Activated CD8-positive, alpha-beta memory T cell treated with anti-CD3 and anti-CD28 coated beads for 4 hours (primary cell): Measurements from ENCODE around the gene CNOT6.
"Not testable (repeated sequence)": the region's sequence is repeated elsewhere in the genome, so short reads cannot be mapped to it uniquely, and the experiment has no call there.

Experiments
- DNase-seq, 2 donors: peaks; one replicate each; pipeline ENCODE4 v3.0.0-alpha.2; 2020; ENCODE audit warnings: low read depth in 2 of 2

CNOT6 gene

DNA sequence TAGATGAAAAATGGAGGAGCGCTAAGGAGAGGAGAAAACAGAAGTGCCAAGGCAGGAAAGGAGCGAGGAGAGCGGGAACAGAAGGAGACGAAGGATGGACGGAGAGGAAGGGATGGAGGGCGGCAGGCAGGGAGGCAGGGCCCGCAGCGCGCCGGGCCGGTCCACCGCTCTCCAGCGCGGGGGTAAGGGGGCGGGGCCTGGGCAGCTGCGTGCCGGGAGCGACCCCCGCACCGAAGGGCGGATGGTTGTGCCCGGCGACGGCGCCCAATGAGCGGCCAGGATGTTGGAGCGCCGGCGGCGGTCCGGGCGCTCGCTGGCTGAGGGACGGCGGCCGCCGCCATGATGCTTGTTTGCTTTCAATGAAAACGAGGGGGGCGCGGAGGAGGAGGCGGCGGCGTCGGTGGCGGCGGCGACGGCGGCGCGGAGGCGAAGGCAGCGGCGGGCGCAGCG, at the start of gene CNOT6:
CNOT6 (plus strand) TSS at position 320 of the 450 bp plus-strand sequence. CDS start 34,898 bp downstream, outside the sequence.
- peak; percentile 83 to 86 for DNase-seq

- DNase-seq = no peak
These were observed 39.4 kb upstream of the CNOT6 start for GRCh38 chr5:180454752-180455151.

DNA sequence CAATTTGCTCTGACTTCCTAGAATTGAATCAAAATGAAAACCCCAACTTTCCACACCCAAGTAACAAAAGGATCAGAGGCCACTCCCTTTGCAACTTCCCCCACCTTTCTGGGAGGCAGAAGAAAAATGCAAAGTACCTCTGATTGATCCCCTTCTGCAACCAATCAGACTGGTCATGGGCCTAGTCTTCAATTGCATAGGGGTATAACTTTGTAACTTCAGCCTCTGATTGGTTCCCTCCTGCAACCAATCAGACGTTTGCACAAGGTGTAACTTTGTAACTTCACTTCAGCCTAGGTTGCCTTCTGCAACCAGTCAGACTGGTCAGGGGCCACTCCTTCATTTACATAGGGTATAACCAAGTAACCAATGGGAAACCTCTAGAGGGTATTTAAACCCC, 38.3 kb upstream of the CNOT6 start:
- no peak for DNase-seq

DNA sequence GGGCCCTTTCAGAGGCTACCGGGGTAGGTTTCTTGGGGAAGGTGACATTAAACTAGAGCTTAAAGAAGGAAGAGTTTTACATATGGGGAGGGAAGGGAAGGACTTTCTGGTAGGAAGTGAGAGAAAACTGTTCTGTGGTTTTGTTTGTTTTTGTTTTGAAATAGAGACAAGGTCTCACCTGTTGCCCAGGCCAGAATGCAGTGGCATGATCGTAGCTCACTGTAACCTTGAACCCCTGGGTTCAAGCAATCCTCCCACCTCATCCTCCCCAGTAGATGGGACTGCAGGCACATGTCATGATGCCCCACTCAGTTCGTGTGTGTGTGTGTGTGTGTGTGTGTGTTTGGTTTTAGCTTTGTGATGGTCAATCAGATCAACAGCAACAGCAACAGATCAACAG, 37.4 kb upstream of the CNOT6 start:
- no peak for DNase-seq

DNA sequence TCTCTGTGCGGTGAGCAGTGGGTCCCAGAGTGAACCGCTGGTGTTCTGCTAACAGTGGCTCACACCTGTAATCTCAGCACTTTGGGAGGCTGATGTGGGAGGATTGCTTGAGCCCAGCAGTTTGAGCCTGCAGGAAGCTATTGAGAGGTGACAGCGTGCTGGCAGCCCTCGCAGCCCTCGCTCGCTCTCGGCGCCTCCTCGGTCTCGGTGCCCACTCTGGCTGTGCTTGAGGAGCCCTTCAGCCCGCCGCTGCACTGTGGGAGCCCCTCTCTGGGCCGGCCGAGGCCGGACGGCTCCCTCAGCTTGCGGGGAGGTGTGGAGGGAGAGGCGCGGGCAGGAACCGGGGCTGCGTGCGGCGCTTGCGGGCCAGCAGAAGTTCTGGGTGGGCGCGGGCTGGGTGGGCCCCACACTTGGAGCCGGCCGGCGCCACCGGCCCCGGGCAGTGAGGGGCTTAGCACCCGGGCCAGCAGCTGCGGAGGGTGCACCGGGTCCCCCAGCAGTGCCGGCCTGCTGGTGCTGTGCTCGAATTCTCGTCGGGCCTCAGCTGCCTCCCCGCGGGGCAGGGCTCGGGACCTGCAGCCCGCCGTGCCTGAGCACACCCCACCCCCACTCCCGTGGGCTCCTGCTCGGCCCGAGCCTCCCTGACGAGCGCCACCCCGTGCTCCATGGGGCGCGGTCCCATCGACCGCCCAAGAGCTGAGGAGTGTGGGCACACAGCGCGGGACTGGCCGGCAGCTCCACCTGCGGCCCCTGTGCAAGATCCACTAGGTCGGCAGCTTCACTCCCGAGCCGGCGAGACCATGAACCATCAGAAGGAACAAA, 35.1 kb upstream of the CNOT6 start:
- not testable (repeated sequence) for DNase-seq

GRCh38 chr5:180459674-180460142, 34.5 kb upstream of the CNOT6 start:
- not testable (repeated sequence) for DNase-seq

DNA sequence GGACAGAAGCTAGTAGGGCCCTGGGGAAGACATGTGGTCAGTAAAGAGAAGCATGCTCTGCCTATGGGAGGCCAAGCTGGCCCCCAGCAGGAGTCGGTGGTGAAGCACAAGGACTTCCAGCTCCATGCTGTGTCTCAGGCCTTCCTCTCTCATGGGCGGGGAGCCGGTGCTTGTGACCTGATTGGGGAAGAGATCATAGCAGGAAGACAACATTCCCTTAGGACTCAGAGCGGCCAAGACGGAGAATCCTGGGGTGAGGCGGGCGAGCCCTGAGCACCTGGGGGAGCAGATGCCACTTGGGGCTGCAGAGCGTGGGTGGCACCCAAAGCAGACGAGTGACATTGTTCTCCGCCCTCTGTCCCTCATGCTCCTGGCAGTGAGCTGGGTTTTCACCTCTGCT, 33.3 kb upstream of the CNOT6 start:
- no peak for DNase-seq

DNA sequence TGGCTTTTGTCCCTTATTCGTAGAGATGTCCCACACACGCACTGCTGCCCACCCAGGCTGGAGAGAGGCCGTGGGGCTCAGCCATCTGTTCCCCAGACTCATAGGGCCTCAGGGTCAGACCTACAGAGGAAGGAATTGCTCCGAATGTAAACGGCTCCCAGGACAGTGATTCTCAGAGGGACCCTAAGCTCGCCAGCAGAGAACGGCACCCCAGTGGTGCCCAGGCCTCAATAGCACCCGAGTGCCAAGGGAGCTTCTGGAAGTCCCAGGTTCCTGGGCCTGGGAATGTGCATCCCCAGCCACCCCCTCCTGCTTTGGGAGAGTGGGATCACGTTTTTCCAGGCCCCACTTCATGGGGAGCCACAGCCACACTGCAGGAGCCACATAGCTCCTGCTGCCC, 32.9 kb upstream of the CNOT6 start:
- DNase-seq = no peak

GRCh38 chr5:180463216-180463900, 30.8 kb upstream of the CNOT6 start:
- DNase-seq = no peak

- DNase-seq = no peak
These were observed 30.1 kb upstream of the CNOT6 start for GRCh38 chr5:180463916-180464602.

DNA sequence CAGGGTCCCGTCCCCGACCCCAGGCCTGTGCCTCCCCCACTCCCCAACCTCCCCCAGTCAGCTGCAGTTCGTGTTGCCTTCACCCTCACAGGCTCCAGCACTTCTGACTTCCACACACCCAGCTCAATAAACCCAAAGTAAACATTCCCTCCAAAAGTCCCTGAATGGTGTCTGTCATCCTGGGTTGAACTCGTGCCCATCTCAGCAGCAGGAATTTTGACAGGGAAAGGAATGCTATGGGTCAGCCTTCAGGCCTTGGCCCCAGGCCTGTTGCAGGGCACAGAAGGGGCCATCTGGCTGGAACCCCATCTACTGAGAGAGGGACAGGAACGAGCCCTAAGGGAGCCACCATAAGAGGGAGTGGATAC, 29.6 kb upstream of the CNOT6 start:
- DNase-seq = no peak

- DNase-seq = not testable (repeated sequence)
These were observed 29.1 kb upstream of the CNOT6 start for GRCh38 chr5:180465052-180465451.

- DNase-seq = no peak
These were observed 27.9 kb upstream of the CNOT6 start for GRCh38 chr5:180466316-180466715.

DNA sequence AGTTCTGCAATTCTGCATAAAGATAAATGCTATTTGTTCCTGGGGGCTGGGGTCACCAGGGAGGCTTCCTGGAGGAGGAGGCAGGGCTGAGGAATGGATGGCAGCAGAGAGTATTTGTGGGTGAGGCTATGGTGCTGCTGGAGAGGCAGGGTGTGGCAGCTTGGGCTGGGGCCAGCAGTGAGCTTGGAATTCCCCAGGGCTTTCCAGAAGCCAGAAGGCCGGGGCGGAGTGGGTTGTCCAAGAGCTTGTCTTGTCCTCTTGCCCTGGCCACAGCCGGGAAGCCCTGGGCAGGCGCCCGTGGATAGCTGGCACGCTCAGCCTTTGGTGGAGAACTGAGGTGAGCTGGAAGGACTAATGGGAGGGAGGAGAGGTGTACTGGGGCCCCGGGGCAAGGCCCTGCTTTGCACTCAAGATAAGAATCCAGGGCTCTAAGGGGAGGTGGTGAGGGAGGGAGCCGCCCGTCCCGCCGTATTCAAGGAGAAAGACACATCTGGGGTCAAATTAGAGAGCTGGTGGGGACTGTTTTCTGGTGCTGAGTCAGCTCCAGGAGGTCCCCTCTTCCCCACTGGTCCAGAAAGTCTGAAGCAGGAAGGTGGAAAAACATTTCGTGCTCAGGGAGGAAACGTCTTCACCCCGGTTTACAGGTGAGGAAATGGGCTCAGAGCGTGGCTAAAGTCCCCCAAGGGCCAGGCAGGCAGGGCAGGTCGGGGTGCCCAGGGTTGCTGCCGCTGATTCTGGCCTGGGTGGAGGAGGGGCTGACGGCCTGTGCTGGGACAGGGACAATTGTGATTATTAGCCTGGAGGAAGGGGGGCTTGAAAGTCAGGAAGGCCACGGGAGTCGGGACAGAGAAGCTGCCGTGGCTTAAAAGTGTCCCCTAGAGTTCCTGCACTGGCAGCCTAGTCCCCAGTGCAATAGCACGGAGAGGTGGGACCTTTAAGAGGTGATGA, 26.9 kb upstream of the CNOT6 start:
- DNase-seq = no peak

DNA sequence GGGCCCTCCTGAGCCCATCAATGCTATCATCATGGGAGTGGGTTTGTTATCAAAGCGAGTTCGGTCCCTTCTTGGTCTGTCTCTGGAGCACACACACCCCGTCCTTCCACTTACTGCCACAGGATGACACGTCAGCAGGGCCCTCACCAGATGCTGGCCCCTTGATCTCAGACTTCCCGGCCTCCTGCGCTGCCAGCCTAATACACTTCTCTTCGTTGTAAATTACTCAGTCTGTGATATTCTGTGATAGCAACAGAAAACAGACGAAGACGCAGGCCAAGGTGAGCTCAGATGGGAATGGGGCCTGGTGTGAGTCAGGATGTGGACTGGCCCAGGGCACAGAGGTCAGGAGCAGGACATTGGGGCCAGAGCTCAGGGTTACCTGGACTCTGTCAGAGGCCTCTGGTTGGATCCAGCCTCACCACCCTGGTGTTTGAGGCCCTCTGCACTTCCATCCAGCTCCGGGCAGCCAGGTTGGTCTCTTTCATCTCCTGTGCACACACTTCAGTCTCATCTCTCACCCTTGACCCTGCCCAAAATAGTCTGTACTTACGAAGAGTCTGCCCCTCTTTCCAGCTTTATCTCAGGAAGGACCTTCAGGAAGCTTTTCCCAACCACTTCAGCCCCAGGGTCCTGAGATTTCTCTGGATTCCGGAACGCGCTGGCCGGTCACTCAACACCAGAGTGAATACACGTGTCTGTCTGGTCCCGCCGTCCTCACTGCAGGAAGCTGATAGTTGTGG, 26.0 kb upstream of the CNOT6 start:
- no peak for DNase-seq

GRCh38 chr5:180468732-180469585, 25.2 kb upstream of the CNOT6 start:
- no peak for DNase-seq

DNA sequence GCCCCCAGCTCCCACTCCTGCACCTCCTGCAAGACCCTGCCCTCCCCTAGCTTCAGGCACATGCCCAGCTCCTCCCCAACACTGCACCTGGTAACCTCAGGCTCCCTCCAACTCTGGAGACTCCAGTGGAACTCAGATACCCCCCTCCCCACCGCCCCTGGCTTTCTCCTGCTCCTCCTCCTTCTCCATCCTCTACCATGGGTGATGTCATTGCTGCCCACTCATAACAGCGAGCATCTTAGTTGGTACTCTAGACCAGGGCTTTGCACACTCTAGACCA, 24.7 kb upstream of the CNOT6 start:
- DNase-seq = no peak

DNA sequence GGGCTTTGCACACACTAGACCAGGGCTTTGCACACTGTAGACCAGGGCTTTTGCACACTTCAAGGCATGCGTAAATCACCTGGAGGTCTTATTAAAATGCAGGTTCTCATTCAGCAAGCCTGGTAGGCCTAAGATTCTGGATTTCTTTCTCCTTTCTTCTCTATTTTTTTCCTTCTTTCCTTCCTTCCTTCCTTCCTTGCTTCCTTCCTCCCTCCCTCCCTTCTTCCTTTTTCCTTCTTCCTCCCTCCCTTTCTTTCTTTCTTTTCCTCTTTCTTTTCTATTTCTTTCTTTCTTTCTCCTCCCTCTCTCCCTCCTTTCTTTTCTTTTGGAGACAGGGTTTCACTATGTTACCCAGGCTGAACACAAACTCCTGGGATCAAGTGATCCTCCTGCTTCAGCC, 24.3 kb upstream of the CNOT6 start:
- no peak for DNase-seq

GRCh38 chr5:180470361-180470760, 23.8 kb upstream of the CNOT6 start:
- DNase-seq = no peak
